GM18951 (cell line): ENCODE data around the gene FABP7.

Source experiments
- POLR2A ChIP-seq: IDR thresholded peaks from 4 replicates; pipeline ENCODE4 v1.6.1; 2011; ENCODE audit warnings: mild to moderate bottlenecking; ENCODE audit not compliant: insufficient read length, insufficient read depth; ENCODE audit errors: extremely low read depth
- in situ Hi-C: fragments of 300-500 bp; cut with MboI; formaldehyde crosslinking; loops from one replicate; pipeline ENCODE4 v1.12.0; 2022; ENCODE audit warnings: low sequenced_read_pairs, mixed read lengths, inconsistent platforms; ENCODE audit not compliant: unreplicated experiment

Gene FABP7

DNA sequence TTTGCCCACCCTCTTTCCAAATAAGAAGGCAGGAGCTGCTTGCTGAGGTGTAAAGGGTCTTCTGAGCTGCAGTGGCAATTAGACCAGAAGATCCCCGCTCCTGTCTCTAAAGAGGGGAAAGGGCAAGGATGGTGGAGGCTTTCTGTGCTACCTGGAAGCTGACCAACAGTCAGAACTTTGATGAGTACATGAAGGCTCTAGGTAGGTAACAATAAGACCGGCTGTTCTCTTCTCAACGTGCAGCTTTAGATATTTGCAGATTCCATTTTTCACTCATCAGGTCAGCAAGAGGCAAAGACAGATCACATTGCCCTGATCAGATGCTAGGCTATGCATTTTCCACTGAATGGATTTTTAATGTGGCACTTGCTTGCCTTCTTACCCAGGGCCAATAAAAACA is at the start of gene FABP7:
TSS of gene FABP7 (plus strand) at position 50 of the 400 bp plus-strand sequence. CDS start at position 129, 79 bp downstream.
- in situ Hi-C loops, result no loop called here
- TF ChIP-seq POLR2A, result no peak

DNA sequence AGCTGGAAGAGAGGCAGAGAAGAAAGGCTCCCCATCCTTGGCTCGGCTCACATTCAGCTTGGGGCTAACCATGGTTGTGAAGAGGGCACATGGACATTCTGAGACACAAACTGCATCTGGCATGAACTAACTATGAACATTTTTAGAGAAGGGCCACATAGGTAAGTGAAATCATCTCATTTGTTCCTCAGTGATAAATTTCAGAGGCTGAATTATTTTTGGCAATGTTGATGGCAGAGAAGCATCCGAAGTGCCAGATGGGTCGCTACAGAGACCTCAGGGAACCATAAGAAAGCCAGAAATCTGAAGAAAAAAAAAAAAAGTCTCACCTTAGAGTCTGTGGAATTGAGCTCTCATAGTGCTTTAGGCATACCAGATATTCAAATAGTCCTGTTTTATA is 49.2 kb upstream of the FABP7 start:
- in situ Hi-C loops, result loop anchor here (25.0 kb wide), 1 partner anchor 582 kb away; no protein-coding TSS in a partner anchor
- no peak for TF ChIP-seq POLR2A

DNA sequence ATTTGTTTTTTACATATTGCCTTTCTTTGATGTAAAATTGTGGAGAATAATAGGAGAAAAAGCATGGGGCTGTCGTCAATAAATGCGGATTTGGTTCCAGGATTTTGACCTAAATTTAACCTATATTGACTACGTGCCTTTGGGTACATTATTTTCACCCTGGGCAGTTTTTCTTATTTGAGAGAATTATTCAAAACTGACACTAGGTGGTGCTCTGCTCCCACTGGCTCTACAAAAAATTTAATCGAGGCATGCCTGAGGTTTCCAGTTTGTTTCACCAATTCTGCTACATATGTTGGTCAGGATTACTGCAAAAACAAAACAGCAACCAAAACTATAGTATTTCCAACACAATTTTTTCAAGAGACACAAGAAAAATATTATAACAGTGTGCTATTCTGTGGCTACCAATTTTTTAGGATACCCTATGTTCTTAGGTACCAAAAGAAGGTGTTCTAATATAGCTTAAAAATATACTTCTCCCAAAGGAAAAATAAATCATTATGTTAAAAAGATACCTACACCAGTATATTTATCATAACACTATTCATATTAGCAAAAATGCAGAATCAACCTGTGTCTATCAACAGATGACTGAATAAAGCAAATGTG is 48.6 kb upstream of the FABP7 start:
- in situ Hi-C loops, result loop anchor here (25.0 kb wide), 1 partner anchor 581 kb away; no protein-coding TSS in a partner anchor
- no peak for TF ChIP-seq POLR2A

DNA sequence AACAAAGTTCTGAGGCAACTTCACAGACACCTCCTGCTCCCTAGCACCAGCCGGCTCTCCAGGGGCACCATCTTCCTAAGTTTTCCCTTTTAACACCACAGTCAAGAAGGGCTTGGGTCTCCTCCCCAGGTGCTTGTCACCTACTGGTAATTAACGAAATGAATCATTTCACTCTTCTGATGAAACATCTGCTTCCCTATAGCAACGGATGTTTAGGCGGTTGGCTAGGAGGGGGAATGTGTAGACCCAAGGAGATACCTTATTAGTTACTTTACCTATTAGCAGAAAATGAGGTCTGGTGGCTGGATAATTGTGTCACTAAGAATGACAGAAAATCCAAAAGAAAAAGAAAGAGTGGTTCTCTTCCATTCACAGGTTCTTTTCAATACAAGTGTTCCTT is 46.3 kb upstream of the FABP7 start:
- in situ Hi-C loops, result loop anchor here (25.0 kb wide), 1 partner anchor 579 kb away; no protein-coding TSS in a partner anchor
- no peak for TF ChIP-seq POLR2A

DNA sequence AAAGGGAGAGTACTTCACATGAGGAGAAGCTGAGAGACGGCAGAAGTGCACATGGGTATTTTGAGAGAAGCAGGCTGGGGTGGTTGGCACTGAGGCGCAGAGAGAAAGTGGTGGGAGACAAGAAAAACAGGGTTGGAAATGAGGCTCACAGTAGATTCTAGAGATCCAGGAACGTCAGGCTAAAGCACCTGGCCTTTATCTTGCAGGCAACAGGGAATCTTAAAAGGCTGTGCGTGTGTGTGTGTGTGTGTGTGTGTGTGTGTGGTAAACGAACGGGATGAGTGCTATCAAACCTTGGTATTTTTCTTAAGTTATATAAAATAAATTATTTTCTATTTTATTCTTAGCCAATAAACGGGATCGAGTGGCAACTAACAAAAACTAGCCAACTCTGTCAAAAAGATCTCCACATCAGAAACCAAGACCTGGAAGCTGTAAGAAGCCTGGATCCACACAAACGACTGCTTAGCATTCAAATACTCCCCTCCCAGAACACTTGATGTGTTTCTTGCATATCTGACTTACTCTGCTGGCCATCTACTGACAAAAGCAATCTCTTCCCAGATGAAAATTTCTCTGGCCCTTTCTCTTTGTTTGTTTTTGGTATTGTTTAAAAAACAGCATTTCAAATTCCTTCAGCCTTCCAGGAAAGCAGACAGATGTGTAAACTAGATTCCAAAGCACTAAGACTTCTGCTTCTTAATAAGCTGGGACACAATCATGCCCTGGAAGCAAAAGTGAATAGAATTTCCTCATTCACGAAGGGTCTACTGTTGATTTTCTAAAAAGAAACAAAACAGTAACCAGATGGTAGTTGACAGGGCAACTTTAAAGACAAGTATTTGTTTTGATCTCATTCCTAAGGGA is 44.8 kb upstream of the FABP7 start:
- in situ Hi-C loops, result loop anchor here (25.0 kb wide), 1 partner anchor 578 kb away; no protein-coding TSS in a partner anchor
- TF ChIP-seq POLR2A, result no peak

DNA sequence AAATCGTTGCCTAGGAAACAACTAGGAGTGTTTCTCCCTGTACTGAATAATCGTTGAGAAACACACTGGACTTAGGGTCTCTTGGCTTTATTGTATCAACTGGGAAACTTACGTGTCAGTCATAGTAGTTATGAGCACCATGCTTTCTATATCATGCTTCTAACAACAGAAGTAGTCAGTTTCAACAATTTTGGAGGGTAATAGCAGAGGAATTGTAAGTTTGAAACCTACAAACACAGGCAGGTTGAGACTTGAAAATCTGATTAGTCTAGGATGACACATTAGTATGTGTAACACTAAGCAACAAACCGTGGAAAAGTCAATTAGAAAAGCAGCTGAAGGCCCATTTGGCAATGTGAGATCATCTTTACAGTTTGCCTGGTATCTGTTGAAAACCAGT is 43.9 kb upstream of the FABP7 start:
- TF ChIP-seq POLR2A, result no peak
- in situ Hi-C loops, result loop anchor here (25.0 kb wide), 1 partner anchor 577 kb away; no protein-coding TSS in a partner anchor

DNA sequence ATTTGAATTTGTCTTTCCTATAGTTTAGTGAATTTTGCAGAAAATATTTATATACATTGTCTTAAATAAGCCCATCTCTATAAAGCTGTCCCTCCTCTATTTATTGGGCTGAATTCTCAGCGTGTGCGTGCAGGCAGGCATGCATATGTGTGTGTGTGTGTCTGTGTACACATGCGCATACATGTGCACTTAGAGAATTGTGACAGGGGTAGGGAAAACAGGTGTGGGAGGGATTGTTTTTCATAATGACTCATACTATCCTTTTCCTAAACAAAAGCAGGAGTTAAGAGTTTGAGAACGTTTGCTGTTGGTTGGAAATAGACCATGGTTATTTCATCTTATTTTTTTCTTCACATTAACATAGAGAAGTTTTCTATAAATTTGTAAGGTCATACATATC is 43.4 kb upstream of the FABP7 start:
- in situ Hi-C loops, result loop anchor here (25.0 kb wide), 1 partner anchor 576 kb away; no protein-coding TSS in a partner anchor
- TF ChIP-seq POLR2A, result no peak

DNA sequence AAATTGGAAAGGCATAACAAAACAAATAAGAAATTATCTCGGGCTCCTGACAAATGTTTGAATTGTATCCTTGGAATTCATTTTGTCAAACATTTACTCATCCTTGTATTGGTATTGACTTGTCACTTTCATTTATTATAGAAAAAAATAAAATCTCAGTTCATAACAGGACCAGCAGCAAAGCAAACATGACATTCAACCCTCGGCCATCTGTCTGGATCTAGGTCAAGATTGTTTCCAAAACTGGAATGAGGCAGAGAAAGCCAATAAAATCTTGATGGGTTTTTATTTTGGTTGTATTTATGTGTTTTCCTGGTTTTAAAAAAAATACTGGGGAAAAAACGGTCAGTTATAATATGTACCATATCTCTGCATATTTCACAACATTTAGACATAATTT is 42.9 kb upstream of the FABP7 start:
- in situ Hi-C loops, result loop anchor here (25.0 kb wide), 1 partner anchor 576 kb away; no protein-coding TSS in a partner anchor

DNA sequence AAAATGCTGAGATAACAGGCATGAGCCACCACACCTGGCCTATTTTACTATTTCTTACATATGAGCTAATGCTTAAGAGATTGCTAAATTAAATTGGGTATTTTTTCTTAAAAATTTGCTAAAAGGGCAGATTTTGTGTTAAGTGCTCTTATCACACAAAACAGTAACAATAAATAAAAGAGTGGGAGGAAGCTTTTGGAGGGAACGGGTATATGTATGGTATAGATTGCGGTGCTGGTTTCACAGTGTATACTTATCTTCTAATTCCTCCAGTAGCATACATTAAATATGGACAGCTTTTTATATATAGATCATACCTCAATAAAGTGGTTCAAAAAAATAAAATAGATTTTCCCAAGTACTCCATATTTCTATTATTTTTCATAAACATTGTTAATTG is 39.4 kb upstream of the FABP7 start:
- in situ Hi-C loops, result loop anchor here (10.0 to 25.0 kb wide), 2 partner anchors 95 to 572 kb away; no protein-coding TSS in a partner anchor
- TF ChIP-seq POLR2A, result no peak

More for the DNA sequence above, 42.9 kb upstream of the FABP7 start:
- no peak for TF ChIP-seq POLR2A

DNA sequence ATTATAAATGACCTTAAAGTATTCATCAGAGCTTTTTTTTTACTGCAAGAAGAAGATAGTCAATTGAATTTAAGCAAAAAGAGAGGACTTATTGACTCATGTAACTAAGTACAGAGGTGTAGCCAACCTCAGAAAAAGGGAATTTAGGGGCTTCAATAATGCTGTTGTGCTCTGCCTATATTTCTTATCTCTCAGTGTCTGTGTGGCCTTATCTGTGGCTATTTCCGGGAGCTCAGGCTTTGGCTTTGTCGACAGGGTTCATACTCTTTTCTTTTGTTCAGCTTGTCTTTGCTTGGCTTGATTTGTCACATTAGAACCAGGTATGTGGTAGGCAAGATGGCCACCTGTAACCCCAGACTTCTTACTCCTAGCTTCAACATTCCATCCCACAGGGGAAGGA is 38.6 kb upstream of the FABP7 start:
- no peak for TF ChIP-seq POLR2A
- in situ Hi-C loops, result loop anchor here (10.0 to 25.0 kb wide), 2 partner anchors 94 to 571 kb away; no protein-coding TSS in a partner anchor

DNA sequence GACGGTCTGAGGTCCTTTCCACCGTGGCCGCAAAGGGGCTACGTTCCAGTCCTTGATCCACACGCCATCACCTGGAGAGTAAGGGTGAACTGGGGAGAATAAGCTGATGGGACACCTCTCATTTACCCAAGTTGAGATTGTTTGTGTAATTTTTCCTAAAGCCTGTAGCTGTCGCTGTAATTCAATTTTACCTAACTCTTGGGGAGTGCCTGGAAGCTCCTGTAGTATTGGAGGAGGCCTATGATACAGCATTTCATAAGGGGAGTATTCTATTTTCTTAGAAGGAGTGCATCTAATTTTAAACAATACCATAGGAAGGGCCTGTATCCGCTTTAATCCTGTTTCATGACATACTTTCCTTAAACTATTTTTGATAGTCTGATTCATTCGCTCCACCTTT is 35.3 kb upstream of the FABP7 start:
- in situ Hi-C loops, result loop anchor here (10.0 to 25.0 kb wide), 2 partner anchors 91 to 568 kb away; no protein-coding TSS in a partner anchor

DNA sequence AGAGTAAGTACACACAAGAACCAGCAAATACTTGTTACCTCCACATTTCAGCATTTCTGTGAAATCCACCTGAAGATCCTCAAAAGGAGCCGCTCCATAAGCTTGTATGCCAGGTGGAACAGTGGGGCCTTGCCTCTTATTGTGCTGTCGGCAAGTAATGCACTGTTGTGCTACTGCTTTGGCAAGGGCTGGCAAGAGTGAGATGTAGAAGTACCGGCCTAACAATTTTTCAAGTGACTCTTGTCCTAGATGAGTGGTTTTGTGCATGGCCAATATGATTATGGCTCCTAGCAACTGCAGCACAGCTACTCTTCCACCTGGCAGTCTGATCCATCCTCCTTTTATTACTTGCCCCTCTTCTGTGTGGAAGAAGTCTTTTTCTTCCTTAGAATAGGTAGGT is 34.7 kb upstream of the FABP7 start:
- in situ Hi-C loops, result loop anchor here (10.0 to 25.0 kb wide), 2 partner anchors 90 to 567 kb away; no protein-coding TSS in a partner anchor

DNA sequence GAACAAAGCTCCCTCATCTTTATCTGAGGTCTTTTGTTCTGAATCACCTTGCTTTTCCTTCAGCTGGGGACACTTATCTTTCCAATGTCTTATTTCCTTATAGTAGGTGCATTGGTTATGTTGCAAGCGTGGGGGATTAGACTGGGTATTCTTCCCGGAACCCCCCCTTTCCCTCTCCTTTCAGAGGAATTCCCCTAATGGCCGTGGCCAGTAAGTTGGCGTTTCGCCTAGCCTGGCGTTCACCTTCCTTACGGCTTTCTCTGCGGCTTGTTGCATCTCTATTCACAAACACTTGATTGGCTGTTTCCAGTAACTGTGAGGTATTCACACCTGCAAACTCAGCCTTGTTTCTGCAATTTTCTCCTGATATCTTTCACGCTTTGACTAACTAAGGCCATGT is 32.8 kb upstream of the FABP7 start:
- in situ Hi-C loops, result loop anchor here (10.0 to 25.0 kb wide), 2 partner anchors 88 to 566 kb away; no protein-coding TSS in a partner anchor
- no peak for TF ChIP-seq POLR2A
